Measurements from ENCODE around the gene ACSL1. TPM values are rescaled to one million over a fixed set of nuclear protein-coding genes. Genes with fewer than 3 reads are reported as not detected.
A peak's percentile ranks its signal among the peaks of the same experiment; 100 is the strongest.
"Not testable (repeated sequence)": the region's sequence is repeated elsewhere in the genome, so short reads cannot be mapped to it uniquely, and the experiment has no call there.

ACSL1 gene
- total and polyA plus RNA-seq, 12 donors, result 6.2 to 113 (median 67.7) TPM

DNA sequence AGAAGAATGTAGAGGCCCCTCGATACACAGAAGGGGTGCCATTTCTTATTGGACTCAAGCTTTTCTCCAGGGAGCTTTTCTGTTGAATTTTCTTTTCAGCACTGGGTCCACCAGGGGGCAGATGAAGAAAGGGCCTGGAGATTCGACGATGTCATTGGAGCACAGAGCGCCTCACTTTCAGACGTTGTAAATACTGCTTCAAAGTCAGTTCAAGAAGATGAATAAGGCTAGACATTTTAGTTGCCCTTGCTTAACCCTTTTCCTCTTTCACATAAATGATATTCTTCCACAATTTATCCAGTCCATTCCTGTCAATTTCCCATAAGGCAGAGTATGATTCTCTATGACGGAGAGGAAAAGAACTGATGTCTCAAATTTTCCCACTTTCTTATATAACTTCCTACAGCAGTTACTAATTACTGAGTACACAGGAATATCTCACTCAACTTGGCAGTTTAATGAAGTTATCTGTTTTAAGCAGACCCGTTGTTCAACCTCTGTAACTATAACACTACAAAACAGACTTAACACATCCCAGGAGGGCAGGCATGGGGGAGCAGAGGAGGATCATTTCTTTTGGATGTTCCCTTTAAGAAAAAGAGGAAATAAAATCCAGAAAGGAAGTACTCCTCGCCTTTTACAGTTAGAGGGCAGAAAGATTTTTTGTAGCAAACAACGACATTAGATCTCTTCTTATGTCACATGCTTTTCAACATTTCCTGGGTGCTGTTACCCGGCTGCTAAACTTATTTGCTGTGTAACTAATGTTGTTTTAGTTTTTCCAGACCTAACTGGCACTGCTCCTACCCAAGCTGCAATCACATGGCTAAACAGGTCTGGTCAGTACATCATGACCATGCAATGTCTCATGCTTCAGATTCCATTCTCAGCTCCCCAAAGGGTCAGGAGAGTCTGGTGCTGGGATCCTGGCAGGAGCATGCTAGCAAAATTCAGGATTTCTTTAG is 79.7 kb downstream of the ACSL1 start:
- peaks cover 0 to 19% of the 10 kb centered on the region in 2 donors for H3K4me1 ChIP-seq (replicated peaks in 1 of 2)
- TF ChIP-seq CTCF (IDR thresholded peaks at IDR 0.05), result peak; percentile 67 to 85 (median 74)
- no peak for TF ChIP-seq POLR2A (IDR thresholded peaks at IDR 0.05)
- no peaks in the 10 kb centered on the region for H3K36me3 ChIP-seq (replicated peaks in 1 of 2)
- H3K27ac ChIP-seq, result peak overlapping the region in 3 of 5 donors; percentile 26 to 76 (median 73)
- H3K9me3 ChIP-seq (replicated peaks in 1 of 3), result no peaks in the 10 kb centered on the region
- intact Hi-C loops (cut with DNase I), result loop anchor here (5.0 to 10.0 kb wide), 2 partner anchors 236 to 239 kb away; no protein-coding TSS in a partner anchor
- H3K27me3 ChIP-seq, result no peaks in the 10 kb centered on the region
- peak; percentile 71 to 91 (median 80) for DNase-seq
- 10 to 22% (median 16%) methylated on average over 10 of the region's 10 CpGs for WGBS, 4 donors
- no peak overlapping the region for H3K4me3 ChIP-seq

GRCh38 chr4:184744236-184744635 is 81.5 kb downstream of the ACSL1 start:
- no peak overlapping the region for H3K4me3 ChIP-seq
- intact Hi-C loops (cut with DNase I), result loop anchor here in 1 of 2 donors (10.0 kb wide), 1 partner anchor 241 kb away; no protein-coding TSS in a partner anchor
- H3K9me3 ChIP-seq (replicated peaks in 1 of 3), result no peaks in the 10 kb centered on the region
- no peak for DNase-seq
- H3K27me3 ChIP-seq, result no peaks in the 10 kb centered on the region
- peaks cover 0 to 19% of the 10 kb centered on the region in 2 donors for H3K4me1 ChIP-seq (replicated peaks in 1 of 2)
- WGBS, 4 donors, result 86 to 94% (median 93%) methylated on average over 10 of the region's 10 CpGs
- TF ChIP-seq CTCF (IDR thresholded peaks at IDR 0.05) (no peak), POLR2A (IDR thresholded peaks at IDR 0.05) (no peak)
- H3K36me3 ChIP-seq (replicated peaks in 1 of 2), result no peaks in the 10 kb centered on the region
- no peak overlapping the region for H3K27ac ChIP-seq

DNA sequence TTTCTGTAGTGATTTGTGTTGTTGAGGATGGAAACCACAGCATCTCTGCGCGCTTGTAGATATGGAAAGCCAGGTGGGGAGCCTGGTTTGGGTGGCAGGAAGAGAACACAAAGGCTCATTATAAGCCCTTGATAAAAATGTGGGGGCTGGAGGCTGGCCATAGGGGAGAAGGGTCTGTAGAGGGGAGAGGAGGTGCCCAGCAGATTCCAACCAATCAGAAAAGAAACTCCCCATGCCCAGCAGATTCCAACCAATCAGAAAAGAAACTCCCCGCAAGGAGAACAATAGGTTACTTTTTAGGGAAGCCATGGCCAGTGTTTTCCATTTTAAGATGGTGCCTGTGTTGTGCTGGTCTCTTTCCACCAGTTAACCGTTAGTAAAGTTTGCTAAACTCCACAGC is 82.1 kb downstream of the ACSL1 start:
- no peak for DNase-seq
- H3K36me3 ChIP-seq (replicated peaks in 1 of 2), result no peaks in the 10 kb centered on the region
- H3K9me3 ChIP-seq (replicated peaks in 1 of 3), result no peaks in the 10 kb centered on the region
- no peak overlapping the region for H3K27ac ChIP-seq
- peaks cover 0 to 19% of the 10 kb centered on the region in 2 donors for H3K4me1 ChIP-seq (replicated peaks in 1 of 2)
- no peaks in the 10 kb centered on the region for H3K27me3 ChIP-seq
- intact Hi-C loops (cut with DNase I), result loop anchor here in 1 of 2 donors (10.0 kb wide), 1 partner anchor 241 kb away; no protein-coding TSS in a partner anchor
- TF ChIP-seq POLR2A (IDR thresholded peaks at IDR 0.05) (no peak), CTCF (IDR thresholded peaks at IDR 0.05) (no peak)
- 90 to 94% (median 93%) methylated on average over 4 of the region's 4 CpGs for WGBS, 4 donors
- H3K4me3 ChIP-seq, result no peak overlapping the region

DNA sequence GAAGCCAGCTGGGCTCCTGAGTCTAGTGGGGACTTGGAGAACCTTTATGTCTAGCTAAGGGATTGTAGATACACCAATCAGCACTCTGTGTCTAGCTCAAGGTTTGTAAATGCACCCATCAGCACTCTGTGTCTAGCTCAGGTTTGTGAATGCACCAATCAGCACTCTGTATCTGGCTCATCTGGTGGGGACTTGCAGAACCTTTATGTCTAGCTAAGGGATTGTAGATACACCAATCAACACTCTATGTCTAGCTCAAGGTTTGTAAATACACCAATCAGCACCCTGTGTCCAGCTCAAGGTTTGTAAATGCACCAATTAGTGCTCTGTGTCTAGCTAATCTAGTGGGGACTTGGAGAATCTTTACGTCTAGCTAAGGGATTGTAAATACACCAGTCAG is 84.1 kb downstream of the ACSL1 start:
- H3K36me3 ChIP-seq (replicated peaks in 1 of 2); H3K27me3 ChIP-seq; H3K9me3 ChIP-seq (replicated peaks in 1 of 3); H3K4me3 ChIP-seq; H3K27ac ChIP-seq; DNase-seq: not testable (repeated sequence)
- WGBS, 4 donors, result 9 to 100% (median 75%) methylated on average over 1 of the region's 1 CpG
- H3K4me1 ChIP-seq (replicated peaks in 1 of 2), result peaks cover 0 to 11% of the 10 kb centered on the region in 2 donors
- intact Hi-C loops (cut with DNase I), result loop anchor here in 1 of 2 donors (10.0 kb wide), 1 partner anchor 243 kb away; no protein-coding TSS in a partner anchor
